ENCODE results near the gene GMCL2.
A peak's percentile ranks its signal among the peaks of the same experiment; 100 is the strongest.
"Not testable (repeated sequence)": the region's sequence is repeated elsewhere in the genome, so short reads cannot be mapped to it uniquely, and the experiment has no call there.

GMCL2 gene, protein sequence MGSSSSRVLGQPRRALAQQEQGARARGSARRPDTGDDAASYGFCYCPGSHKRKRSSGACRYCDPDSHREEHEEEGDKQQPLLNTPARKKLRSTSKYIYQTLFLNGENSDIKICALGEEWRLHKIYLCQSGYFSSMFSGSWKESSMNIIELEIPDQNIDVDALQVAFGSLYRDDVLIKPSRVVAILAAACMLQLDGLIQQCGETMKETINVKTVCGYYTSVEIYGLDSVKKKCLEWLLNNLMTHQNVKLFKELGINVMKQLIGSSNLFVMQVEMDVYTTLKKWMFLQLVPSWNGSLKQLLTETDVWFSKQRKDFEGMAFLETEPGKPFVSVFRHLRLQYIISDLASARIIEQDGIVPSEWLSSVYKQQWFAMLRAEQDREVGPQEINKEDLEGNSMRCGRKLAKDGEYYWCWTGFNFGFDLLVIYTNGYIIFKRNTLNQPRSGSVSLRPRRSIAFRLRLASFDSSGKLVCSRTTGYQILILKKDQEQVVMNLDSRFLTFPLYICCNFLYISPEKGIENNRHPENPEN
- 0 to 0.10 (median 0.04) reads per million in 4 experiments for total RNA-seq

DNA sequence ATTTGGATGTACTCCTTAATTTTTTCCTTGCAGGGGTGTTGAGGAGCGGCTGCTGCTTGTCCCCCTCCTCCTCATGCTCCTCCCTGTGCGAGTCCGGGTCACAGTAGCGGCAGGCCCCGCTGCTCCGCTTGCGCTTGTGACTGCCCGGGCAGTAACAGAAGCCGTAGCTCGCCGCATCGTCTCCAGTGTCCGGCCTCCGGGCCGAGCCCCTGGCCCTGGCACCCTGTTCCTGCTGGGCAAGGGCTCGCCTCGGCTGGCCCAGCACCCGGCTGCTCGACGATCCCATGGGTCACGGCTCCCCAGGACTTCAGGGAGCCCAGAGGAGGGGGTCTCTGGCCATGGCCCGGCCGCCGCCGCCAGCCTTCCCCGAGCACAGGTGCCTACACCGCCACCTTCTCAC is at the start of gene GMCL2:
TSS of gene GMCL2 (minus strand) at position 358 of the 400 bp plus-strand sequence. CDS start at position 286, 72 bp downstream.
- DNase-seq, result no peak

DNA sequence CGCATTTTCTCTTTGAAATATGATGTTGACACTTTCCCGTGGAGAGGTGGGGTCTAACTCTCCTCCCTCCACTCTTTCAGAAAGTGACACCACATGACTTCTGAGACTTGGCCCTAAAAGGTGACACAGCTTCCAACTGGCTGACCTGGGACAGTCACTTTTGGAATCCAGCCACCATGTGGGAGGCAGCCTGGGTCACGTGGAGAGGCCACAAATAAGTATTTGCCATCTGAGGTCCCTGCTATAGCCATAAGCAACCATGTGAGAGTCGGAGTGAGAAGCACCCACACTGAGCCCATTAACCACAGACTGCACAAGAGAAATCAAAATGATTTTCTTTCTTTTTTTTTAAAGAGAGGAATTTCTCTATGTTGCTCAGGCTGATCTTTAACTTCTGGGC is 49.5 kb upstream of the GMCL2 start:
- no peak for DNase-seq

DNA sequence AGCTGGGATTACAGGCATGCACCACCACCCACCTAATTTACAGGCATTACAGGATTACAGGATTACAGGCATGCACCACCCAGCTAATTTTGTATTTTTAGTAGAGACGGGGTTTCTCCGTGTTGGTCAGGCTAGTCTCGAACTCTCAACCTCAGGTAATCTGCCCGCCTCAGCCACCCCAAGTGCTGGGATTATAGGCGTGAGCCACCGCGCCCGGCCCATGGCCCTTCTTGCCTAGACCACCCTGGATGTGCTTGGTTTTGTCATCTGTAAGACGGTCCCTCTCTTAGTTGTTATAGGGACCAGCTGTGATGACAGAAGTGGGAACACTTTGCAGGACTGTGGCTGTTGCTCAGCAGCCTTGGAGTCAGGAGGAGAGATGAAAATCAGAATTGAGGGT is 49.0 kb upstream of the GMCL2 start:
- DNase-seq, result no peak

DNA sequence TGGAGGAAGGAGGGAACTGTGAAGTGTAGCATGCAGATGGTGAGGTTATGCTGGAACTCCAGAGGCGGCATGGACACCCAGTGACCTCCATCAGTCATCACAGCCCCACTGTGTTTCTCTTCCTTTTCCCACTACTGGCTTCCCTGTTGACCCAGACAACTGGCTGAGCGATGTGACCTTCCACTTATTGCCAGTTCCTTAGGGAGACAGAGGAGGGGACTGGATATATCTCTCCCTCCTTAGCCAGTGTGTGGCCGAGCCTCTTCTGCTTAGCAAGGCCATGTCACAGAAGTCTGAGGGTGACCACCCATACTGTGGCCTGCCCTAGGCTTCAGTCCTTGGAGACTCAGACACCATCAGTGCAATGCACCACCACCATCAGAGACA is 48.4 kb upstream of the GMCL2 start:
- DNase-seq, result no peak

DNA sequence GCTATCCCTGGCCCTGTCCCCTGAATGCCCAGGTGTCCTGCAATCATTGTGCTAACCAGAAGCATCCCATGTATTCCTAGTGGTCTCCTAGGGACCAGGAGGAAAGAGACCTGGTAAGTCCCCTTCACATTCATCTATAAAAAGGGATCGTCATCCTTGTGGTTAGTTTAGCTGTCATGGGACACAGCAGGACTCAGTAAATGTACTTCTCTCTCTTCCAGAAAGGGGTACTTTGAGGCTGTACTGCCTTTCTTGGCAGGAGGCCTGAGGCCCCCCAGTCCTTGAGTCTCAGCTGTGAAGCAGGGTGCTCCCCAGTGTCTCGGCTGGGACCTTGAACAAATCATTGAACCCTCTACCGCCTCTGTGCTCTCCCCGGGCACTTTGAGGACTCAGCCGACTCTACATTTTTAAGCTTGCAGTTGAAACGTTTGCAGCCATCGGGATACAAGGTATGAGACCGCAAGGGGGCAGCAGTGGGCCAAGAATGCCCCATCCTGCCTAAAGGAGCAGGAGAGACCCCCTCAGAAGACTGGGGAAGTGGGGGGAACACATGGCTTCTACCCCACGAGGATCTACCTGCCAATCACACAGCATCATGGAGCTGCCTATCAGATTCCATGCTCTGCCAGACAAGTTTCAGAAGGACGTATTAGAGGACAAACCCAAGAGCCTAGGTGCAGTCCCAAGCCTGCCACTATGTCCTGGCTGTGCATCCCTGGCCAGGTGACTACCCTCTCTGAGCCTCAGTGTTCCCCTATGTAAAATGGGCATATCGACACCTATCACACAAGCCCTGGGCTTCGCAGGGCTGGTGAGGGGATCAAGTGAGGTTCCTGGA is 47.8 kb upstream of the GMCL2 start:
- peak; percentile 74 for DNase-seq

DNA sequence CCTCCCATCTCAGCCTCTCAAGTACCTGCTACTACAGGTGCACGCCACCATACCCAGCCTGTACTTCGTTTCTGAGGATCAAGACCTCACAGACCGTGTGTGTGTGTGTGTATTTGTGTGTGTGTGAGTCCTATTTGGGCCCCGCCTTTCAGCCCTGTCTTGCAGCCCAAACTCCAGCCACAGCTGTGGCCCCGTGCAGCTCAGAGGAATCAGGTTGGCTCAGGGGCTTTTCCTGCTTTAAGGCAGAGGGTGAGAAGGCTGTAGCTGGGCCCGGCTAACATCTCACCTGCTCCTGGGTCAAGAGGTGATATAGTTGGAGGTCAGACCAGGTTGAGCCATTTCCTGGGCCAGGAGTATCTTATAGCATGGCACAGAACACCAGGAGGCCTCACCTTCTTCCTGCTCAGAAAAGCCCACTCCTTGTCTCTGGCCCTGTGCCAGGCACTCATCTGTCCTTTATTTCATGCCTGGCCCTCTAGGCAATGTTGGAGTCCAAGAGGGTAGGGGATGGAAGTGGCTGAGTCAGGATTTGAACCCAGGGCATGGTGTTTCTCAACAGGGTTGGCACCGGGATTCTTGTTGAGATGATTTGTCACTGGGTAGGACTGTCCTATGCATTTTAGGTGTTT is 47.1 kb upstream of the GMCL2 start:
- DNase-seq, result no peak

DNA sequence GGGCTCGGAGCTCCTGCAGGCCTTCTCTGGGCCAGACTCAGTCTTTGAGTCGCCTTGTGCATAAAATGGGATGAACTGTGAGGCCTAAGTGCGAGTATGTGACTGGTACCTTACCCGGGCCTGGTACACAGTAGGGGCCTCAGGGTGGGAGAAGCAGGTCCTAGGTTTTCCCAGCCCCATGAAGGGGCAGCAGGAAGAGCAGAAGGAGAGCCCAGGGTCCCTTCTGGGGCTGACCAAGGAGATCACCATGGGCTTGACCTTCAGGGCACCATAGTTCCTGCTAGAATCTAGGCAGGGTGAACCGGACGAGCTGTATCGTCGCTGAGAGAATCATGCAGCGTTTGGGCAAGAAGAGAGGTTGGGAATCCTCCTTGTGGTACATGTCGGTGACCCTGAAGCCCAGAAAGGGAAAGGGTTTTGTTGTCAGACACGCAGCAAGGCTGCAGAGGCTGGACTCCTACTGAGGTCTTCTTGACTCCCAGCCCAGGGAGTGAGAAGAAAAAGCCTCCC is 45.8 kb upstream of the GMCL2 start:
- no peak for DNase-seq

DNA sequence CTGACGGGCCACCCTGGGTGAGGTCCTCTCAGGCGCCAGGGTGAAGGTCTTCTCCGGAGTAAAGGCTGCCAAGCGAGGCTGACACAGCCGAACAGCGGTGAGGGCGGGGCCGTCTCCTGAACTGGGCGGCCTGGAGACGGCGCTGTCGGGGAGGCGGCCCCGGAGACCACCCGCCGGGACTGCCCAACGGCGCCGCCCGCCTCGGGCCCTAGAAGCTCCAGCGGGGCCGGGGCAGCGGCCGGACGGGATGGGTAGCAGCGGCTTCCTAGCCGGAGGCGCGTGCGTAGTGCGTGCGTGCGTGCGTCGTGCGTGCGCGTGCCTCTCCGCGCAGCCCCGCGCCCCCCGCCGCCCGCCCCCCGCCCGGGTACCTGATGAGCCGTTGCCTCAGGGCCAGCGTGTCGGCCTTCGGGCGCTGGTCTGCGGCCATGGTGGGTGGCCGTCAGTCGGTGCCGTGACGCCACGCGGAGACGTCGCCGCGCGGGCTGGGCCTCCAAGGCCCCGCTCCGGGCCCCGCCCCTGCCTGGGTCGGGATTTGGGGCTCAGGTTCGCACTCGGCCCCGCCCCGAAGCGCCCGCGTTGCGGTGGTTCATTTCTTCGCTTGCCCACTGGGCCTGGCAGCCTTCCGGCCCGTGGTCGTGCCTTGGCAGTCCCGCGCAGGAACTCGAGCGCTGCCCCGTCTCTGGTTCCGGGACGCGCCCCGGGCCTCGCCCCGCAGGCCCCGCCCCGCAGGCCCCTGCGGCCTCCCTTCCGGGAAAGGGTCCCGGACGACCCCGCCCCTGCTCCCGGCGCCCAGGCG is 45.2 kb upstream of the GMCL2 start, which contains the start of gene PHYKPL:
TSS of gene PHYKPL (minus strand) at position 679 of the 796 bp plus-strand sequence. CDS start at position 427, 252 bp downstream.
- peak; percentile 51 for DNase-seq

DNA sequence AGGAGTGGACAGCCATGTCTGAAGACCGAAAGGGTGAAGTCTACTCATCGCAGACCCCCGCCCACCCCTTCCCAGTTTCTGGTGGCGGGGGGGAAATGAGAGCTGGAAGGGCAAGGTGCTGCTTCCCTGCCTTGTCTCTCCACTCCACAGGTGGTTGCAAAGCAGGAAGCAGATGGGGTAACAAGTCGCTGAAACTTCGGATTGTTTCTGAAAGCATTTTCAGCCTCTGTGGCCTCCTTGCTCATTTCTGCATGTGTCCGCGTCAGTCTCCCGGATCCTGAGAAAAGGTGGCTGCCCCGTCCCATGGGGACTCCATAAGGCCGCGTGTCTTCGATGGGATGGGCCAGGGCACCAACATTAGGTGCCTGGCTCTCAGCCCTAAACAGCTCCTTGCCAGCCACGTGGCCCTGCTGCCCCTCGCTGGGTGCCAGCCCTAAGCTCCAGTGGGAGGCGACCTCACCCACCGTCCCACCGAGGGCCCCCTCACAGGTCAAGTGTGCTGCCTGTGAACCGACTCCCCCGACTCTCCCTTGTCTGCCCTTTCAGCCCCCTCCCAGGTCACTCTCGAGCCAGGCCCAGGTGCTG is 44.5 kb upstream of the GMCL2 start:
- DNase-seq, result no peak

DNA sequence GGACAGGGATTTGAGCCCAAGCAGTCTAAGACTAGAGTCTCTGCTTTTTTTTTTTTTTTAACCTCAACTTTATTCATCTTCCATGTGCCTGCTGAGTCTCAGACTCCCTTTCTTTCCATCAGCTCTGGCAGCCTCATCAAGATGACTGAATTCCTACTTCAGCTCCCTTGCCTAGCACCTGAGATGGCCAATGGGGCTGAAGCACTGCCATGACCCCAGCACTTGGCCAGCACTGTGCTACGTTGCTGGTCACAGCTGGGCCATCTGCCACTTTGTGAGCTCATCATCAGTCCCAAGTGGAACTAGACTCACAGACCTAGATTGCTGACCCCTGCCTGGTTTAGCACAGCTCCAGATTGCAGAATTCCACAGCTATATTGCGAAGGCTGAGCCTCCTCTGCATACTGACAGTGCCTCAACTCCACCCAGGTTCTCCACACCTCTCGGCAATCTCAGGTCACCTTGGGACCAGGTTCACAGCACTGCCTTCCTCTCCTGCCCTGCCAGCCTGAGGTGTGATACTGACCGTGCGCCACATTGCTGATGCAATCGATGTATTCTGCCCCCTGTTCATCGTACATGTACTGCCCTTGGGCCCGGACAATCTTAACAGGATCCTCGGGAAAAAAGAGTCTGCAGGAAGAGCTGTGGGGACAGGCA is 43.8 kb upstream of the GMCL2 start:
- DNase-seq, result no peak

DNA sequence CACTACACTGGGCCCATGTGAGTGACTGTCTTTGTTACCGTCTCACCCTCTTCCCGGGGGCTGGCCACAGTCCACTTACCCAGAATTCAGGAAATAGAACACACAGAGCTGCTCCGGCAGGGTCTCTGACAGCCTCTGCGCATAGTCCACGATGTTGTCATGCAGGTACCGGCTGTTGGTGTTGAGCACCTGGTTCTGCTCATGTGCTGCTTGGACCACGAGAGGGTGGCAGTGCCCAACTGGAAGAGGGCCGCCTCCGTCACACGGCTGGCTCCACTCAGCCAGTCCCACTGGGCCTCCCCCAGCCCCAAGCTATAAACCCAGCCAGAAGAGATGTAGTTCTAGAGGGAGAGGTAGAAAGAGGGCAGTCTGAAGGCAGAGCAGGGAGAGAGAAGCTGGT is 42.7 kb upstream of the GMCL2 start:
- no peak for DNase-seq

DNA sequence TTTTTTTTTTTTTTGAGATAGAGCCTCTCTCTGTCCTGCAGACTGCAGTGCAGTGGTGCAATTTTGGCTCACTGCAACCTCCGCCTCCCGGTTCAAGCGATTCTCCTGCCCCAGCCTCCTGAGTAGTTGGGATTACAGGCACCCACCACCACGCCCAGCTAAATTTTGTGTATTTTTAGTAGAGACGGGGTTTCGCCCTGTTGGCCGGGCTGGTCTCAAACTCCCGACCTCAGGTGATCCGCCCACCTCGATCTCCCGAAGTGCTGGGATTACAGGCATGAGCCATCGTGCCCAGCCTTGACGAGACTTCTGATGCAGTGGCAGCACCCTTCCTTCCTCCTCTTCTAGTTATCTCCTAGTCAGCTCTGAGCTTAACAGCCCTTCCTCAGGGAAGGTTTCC is 41.9 kb upstream of the GMCL2 start:
- DNase-seq, result not testable (repeated sequence)

DNA sequence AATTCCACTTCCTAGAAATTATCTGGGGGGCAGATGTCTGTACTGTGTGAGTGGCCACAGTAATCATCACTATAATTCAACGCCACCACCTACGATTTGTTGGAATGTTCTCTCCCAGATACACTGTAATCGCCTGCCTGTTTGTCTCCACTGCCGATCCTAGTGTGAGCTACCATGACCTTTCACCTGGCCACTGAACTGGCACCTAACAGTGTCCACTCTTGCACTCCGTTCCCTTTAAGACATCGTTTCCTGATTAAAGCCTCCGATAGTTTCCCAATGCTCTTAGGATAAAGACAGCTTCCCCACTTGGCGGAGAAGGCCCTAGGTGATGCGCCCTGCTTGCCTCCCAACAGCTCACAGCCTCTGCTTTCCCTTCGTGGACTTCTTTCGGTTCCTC is 41.4 kb upstream of the GMCL2 start:
- no peak for DNase-seq

DNA sequence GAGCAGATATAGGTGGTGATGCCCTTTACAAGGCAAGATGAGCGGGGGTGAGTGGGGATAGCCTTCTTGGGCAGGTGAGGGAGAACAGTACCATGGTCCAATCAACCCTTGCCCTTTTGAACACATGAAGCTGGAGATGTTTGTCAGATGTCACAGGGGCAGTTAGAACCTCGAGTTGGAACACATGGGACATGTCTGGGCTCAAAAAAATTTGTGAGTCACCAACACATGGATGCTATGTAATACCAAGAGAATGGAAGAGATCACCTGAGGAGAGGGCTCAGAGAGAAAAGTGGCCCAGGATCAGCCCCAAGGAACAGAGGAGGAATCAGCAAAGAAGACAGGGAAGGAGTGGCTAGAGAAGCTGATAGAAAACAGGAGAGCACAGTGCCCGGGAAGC is 40.8 kb upstream of the GMCL2 start:
- no peak for DNase-seq

DNA sequence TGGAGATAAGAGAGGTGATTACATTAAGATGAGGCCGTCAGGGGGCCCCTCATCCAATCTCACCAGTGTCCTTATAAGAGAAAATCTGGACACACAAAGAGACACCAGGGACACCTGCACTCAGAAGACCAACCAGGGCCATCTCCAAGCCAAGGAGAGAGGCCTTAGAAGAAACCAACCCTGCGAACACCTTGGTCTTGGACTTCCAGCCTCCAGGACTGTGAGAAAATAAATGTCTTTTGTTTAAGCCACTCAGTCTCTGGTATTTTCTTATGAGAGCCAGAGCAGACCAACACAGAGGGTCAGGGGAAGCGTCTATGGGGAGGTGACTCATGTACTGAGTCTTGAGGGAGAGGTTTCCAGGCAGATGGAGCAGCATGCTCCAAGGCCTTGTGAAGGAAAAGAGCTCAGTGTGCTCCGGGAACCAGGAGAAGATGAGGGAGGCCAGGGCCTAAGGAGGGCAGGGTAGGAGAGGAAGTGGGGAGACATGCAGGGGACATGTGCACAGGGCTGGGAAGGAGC is 40.0 kb upstream of the GMCL2 start:
- no peak for DNase-seq

DNA sequence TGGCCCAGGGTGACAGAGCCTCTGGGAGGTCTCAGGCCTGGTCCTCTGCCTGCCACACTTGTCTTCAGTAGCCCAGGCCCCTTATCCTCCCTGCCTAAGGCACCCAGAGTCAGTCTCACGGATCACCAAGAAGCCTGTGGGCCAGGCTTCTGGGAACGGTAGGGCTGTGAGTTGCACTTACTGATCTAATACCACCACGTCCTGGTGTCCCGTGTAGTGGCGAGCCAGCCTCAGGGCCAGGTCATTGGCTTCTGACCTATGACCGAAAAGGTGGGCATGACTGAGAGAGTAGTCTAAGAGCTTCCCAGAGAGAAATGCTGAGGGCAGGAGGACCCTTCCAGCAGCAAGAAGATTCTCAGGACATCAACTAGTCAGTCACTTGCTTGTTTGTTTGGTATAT is 38.0 kb upstream of the GMCL2 start:
- no peak for DNase-seq

DNA sequence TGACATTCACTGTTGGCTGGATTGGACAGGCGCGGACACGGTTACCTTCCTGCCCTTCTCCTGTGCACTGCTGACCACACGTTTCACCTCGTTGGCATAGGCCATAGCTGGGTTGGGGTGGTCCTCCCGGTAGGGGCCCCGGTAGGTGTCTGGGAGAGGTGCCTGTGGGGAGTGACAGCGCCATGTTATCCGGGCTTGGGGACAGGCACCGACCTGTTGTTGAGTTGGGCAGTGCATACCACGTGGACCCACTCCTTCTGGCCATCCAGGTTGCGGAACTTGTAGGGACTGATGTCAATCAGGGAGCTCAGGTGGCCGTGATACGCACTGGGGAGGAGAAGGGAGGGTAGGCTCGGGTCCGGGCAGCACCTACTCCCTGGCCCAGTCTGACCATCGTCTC is 37.2 kb upstream of the GMCL2 start:
- no peak for DNase-seq

DNA sequence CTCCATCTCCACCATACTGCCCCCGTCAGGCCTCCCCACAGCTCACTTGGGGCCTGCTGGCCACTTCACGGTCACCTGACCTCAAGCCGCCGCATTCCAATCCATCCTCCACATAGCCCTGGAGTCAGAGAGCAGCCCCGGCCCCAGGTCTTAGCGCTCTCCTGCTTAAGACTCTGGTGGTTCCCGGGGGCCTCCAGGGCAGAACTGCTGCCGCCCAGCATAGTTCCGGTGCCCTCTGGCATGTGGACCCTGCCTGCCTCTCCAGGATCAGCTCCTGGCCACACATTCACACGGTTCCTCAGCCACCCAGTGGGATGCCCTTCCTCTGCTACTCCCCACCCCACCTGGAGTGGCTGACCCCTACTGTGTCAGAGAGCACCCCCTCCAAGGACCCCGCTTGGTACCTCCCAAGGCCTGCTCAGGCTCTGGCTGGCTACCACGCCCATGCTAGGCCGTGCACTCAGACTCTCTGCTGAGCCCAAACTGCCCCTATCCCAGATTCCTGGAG is 36.7 kb upstream of the GMCL2 start:
- DNase-seq, result no peak

DNA sequence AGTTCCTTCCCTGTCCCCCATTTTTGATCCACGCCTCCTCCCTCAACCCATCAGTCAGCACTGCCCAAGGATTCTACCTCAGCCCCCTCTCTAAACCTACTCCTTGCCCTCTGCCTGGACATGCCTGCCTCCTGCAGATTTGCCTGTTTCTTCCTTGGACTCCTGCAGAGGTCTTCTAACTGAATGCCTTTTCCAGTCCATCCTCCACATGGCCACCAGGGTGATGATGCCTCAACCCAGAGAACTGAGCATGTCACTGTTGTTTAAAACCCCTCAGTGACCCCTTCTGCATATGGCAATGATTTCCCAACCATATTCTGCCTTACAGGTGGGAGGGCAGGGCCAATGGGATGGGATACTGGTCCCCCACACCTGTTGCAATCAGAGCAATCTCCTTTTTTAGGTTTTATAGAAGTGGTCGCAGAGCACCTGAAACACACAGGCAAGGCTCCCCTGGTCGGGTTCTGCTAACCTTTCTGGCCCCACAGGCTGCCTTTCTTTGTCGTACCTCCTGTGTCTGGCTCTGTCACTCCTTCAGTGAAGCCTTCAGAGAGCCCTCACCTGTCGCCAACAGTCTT is 36.1 kb upstream of the GMCL2 start:
- no peak for DNase-seq

DNA sequence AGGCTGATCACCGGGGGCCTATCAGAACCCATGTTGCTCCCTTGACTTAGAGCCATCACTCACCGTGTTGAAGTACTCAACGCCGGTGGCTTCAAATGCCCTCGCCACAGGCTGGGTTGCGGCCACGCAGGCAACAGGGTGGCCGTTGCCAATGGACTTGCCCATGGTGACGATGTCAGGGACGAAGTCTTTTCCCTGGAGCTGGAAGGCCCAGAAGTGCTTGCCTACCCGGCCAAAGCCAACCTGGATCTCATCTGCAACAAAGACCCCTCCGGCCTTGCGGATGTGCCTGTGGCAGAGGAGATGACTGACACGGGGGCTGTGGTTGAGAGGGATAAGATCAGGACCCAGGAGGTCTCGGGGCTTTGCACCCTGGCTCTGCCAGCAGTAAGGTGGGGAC is 35.1 kb upstream of the GMCL2 start:
- no peak for DNase-seq

Data from effector CD8-positive, alpha-beta T cell (primary cell).